LNCaP clone FGC (cell line): ENCODE measurements around the gene IL1RL2.

Experiments used
- DNase-seq: peaks from one replicate; pipeline ENCODE4 v3.0.0-alpha.2; 2011; ENCODE audit warnings: low read depth
- H3K4me3 ChIP-seq: 2 replicates; pipeline ENCODE4 v1.5.1; 2011; ENCODE audit warnings: mild to moderate bottlenecking, low read depth, low read length, control low read depth
- CTCF ChIP-seq: IDR thresholded peaks from 2 replicates; pipeline ENCODE4 v1.5.1; 2012; ENCODE audit warnings: mild to moderate bottlenecking; ENCODE audit not compliant: control insufficient read depth, insufficient read depth; ENCODE audit errors: extremely low read depth

The IL1RL2 gene

GRCh38 chr2:102181919-102182635 lies 4.7 kb upstream of the IL1RL2 start:
- TF ChIP-seq CTCF = no peak
- H3K4me3 ChIP-seq = no peak overlapping the region
- no peak for DNase-seq

- no peak overlapping the region for H3K4me3 ChIP-seq
- DNase-seq = no peak
- TF ChIP-seq CTCF = no peak
Measured at GRCh38 chr2:102184018-102184417, 2.8 kb upstream of the IL1RL2 start.

GRCh38 chr2:102184568-102184967 lies 2.3 kb upstream of the IL1RL2 start:
- TF ChIP-seq CTCF = no peak
- no peak for DNase-seq
- no peak overlapping the region for H3K4me3 ChIP-seq

GRCh38 chr2:102185347-102185746 lies 1.5 kb upstream of the IL1RL2 start:
- no peak for DNase-seq
- H3K4me3 ChIP-seq = no peak overlapping the region
- TF ChIP-seq CTCF = peak; percentile 45

GRCh38 chr2:102187496-102188150 lies 800 bp downstream of the IL1RL2 start:
- DNase-seq = no peak
- no peak for TF ChIP-seq CTCF
- no peak overlapping the region for H3K4me3 ChIP-seq

GRCh38 chr2:102190430-102191107 lies 3.7 kb downstream of the IL1RL2 start:
- DNase-seq = no peak
- TF ChIP-seq CTCF = no peak

More at GRCh38 chr2:102190430-102191107, 3.7 kb downstream of the IL1RL2 start:
- H3K4me3 ChIP-seq = no peak overlapping the region
